ENCODE data around the gene MICAL3. TPM values are rescaled to one million over a fixed set of nuclear protein-coding genes. Genes with fewer than 3 reads are reported as not detected.

MICAL3 gene
- polyA plus RNA-seq, 1 donor from 2014 or later: 28.1 TPM

DNA sequence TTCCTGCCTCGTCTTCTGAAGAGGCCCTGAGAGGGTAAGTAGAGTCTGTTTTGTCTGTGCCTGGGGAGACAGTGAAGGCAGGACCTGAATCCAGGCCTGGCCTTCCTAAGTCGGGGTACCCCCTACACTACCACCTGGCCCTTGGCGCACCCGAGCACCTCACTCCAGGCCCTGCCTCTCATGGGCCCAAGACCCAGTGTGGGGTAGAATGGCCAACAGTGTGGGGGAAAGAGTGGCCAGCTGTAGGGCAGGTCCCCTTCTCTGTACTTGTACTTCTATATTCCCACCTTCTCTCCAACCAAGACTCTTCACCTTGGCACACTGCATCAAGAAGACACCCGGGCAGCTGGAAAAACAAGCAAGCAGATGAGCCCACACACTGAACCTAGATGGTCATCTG lies 227.7 kb downstream of the MICAL3 start:
- no peak overlapping the region for H3K9ac ChIP-seq (ENCODE audit: low read length)
- no peaks in the 10 kb centered on the region for H3K79me2 ChIP-seq (replicated peaks; ENCODE audit: insufficient read depth, low read length)
- H3F3A ChIP-seq (ENCODE audit: insufficient read depth, low read length, poor library complexity, severe bottlenecking): no peaks in the 10 kb centered on the region
- no peaks in the 10 kb centered on the region for H4K20me1 ChIP-seq (ENCODE audit: insufficient read depth)
- no peaks in the 10 kb centered on the region for H3K36me3 ChIP-seq (ENCODE audit: insufficient read depth, low read length)
- no peaks in the 10 kb centered on the region for H3K9me3 ChIP-seq (ENCODE audit: low read length)
- no peak overlapping the region for H3K27ac ChIP-seq (ENCODE audit: low read length)
- H3K4me2 ChIP-seq (ENCODE audit: low read length): no peak overlapping the region
- no peak for TF ChIP-seq RAD21 (conservative IDR thresholded peaks at IDR 0.05)
- no peak for TF ChIP-seq MXI1 (conservative IDR thresholded peaks at IDR 0.05; ENCODE audit: poor library complexity, severe bottlenecking)
- TF ChIP-seq, protein P1, sequence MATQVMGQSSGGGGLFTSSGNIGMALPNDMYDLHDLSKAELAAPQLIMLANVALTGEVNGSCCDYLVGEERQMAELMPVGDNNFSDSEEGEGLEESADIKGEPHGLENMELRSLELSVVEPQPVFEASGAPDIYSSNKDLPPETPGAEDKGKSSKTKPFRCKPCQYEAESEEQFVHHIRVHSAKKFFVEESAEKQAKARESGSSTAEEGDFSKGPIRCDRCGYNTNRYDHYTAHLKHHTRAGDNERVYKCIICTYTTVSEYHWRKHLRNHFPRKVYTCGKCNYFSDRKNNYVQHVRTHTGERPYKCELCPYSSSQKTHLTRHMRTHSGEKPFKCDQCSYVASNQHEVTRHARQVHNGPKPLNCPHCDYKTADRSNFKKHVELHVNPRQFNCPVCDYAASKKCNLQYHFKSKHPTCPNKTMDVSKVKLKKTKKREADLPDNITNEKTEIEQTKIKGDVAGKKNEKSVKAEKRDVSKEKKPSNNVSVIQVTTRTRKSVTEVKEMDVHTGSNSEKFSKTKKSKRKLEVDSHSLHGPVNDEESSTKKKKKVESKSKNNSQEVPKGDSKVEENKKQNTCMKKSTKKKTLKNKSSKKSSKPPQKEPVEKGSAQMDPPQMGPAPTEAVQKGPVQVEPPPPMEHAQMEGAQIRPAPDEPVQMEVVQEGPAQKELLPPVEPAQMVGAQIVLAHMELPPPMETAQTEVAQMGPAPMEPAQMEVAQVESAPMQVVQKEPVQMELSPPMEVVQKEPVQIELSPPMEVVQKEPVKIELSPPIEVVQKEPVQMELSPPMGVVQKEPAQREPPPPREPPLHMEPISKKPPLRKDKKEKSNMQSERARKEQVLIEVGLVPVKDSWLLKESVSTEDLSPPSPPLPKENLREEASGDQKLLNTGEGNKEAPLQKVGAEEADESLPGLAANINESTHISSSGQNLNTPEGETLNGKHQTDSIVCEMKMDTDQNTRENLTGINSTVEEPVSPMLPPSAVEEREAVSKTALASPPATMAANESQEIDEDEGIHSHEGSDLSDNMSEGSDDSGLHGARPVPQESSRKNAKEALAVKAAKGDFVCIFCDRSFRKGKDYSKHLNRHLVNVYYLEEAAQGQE (IDR thresholded peaks at IDR 0.05; ENCODE audit: borderline replicate concordance): no peak
- no peak for TF ChIP-seq POLR2AphosphoS5 (IDR thresholded peaks at IDR 0.05)
- TF ChIP-seq, protein P2, sequence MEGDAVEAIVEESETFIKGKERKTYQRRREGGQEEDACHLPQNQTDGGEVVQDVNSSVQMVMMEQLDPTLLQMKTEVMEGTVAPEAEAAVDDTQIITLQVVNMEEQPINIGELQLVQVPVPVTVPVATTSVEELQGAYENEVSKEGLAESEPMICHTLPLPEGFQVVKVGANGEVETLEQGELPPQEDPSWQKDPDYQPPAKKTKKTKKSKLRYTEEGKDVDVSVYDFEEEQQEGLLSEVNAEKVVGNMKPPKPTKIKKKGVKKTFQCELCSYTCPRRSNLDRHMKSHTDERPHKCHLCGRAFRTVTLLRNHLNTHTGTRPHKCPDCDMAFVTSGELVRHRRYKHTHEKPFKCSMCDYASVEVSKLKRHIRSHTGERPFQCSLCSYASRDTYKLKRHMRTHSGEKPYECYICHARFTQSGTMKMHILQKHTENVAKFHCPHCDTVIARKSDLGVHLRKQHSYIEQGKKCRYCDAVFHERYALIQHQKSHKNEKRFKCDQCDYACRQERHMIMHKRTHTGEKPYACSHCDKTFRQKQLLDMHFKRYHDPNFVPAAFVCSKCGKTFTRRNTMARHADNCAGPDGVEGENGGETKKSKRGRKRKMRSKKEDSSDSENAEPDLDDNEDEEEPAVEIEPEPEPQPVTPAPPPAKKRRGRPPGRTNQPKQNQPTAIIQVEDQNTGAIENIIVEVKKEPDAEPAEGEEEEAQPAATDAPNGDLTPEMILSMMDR (IDR thresholded peaks at IDR 0.05; ENCODE audit: poor library complexity, severe bottlenecking): no peak
- TF ChIP-seq SMC3 (conservative IDR thresholded peaks at IDR 0.05; ENCODE audit: poor library complexity): no peak
- TF ChIP-seq EP300 (conservative IDR thresholded peaks at IDR 0.05; ENCODE audit: poor library complexity, severe bottlenecking): no peak
- TF ChIP-seq TAF1 (IDR thresholded peaks at IDR 0.05; ENCODE audit: low read depth): no peak
- no peak for TF ChIP-seq EZH2 (IDR thresholded peaks at IDR 0.05; ENCODE audit: borderline replicate concordance, insufficient read depth, low read length, poor library complexity, severe bottlenecking)
- H3K27me3 ChIP-seq (ENCODE audit: insufficient read depth, low read depth, low read length): no peaks in the 10 kb centered on the region
- H3K9me2 ChIP-seq (ENCODE audit: insufficient read depth, low read length): no peaks in the 10 kb centered on the region
- H3K4me3 ChIP-seq (ENCODE audit: low read length): no peak overlapping the region
- H2AFZ ChIP-seq (ENCODE audit: low read depth, low read length): no peak overlapping the region

DNA sequence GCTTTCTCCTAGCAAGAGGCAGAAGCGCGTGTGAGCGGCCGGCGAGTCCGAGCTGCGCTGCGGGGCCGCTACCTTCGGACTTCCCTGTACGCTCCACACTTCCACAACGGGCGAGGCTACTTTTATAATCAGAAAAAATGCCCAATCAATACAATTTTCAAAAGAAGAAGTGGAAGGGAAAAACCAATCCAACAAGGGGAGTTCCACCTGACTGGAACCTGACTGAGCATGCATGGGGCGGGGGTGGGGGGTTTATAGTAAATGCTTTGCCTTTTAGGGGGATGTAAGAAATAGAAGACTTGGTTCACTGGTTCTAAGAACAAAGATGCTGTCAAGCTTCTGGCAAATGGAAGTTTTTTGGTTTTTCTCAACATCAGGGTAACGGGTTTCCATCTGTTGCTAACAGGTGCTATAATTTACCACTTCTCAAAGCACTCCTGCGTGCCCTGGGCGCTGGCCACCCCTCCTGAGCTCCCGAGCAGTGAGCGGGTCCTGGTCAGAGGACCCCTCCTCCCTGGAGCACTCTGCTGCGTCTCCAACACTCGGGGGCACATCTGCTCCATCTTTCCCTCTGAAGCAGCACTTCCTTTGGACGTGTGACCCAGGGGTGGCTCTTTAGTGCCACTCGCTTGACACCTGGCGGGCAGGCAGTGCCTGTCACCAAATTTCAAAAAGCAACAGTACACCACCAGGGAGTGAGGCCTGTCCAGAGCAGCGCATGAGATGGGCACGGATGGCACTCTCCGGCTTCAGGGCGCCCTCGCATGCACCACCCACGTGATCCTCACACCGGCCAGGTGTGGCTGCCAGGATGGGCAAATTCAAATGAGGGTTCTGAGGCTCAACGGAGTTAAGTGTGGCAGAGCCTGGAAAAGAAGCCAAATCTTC lies 228.5 kb downstream of the MICAL3 start:
- Histone ChIP-seq H2AFZ (ENCODE audit: low read depth, low read length) (no peak overlapping the region), H3K9me3 (ENCODE audit: low read length) (no peaks in the 10 kb centered on the region), H3K79me2 (replicated peaks; ENCODE audit: insufficient read depth, low read length) (no peaks in the 10 kb centered on the region), H4K20me1 (ENCODE audit: insufficient read depth) (no peaks in the 10 kb centered on the region), H3K4me2 (ENCODE audit: low read length) (no peak overlapping the region), H3K9ac (ENCODE audit: low read length) (no peak overlapping the region), H3K27ac (ENCODE audit: low read length) (no peak overlapping the region), H3F3A (ENCODE audit: insufficient read depth, low read length, poor library complexity, severe bottlenecking) (no peaks in the 10 kb centered on the region), H3K9me2 (ENCODE audit: insufficient read depth, low read length) (no peaks in the 10 kb centered on the region), H3K4me3 (ENCODE audit: low read length) (no peak overlapping the region), H3K27me3 (ENCODE audit: insufficient read depth, low read depth, low read length) (no peaks in the 10 kb centered on the region), H3K36me3 (ENCODE audit: insufficient read depth, low read length) (no peaks in the 10 kb centered on the region)
- TF ChIP-seq MXI1 (conservative IDR thresholded peaks at IDR 0.05; ENCODE audit: poor library complexity, severe bottlenecking) (no peak), EZH2 (IDR thresholded peaks at IDR 0.05; ENCODE audit: borderline replicate concordance, insufficient read depth, low read length, poor library complexity, severe bottlenecking) (no peak), RAD21 (conservative IDR thresholded peaks at IDR 0.05) (no peak), POLR2AphosphoS5 (IDR thresholded peaks at IDR 0.05) (no peak), TAF1 (IDR thresholded peaks at IDR 0.05; ENCODE audit: low read depth) (no peak)
- TF ChIP-seq, protein P1 (IDR thresholded peaks at IDR 0.05; ENCODE audit: borderline replicate concordance): no peak

All from neural cell (in vitro differentiated cells).